Kidney glomerular epithelial cell (primary cell): Measurements from ENCODE around the gene AP5S1.
"Not testable (repeated sequence)": the region's sequence is repeated elsewhere in the genome, so short reads cannot be mapped to it uniquely, and the experiment has no call there.

ENCODE experiments used
- DNase-seq: peaks from one replicate; lab custom pipeline; 2025; lab: John Stamatoyannopoulos, UW

Gene AP5S1

DNA sequence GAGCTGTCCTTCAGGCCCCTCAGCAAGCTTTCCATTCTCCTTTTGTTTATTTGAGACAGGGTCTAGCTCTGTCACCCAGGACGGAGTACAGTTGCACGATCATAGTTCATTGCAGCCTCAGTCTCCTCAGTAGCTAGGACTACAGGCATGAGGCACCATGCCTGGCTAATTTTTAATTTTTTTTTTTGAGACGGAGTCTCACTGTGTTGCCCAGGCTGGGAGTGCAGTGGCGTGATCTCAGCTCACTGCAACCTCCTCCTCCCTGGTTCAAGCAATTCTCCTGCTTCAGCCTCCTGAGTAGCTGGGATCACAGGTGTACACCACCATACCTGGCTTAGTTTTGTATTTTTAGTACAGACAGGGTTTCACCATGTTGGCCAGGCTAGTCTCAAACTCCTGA lies 31.1 kb upstream of the AP5S1 start:
- not testable (repeated sequence) for DNase-seq

DNA sequence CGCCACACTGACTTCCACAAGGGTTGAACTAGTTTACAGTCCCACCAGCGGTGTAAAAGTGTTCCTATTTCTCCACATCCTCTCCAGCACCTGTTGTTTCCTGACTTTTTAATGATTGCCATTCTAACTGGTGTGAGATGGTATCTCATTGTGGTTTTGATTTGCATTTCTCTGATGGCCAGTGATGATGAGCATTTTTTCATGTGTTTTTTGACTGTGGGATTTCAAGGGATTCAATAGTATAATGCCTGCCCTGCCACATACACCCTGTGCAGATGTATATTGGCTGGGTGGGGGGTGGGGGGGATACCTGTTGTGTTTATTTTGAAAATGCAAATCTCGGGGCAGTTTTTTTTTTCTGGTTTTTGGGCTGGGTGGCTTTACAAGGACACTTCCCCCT lies 26.2 kb upstream of the AP5S1 start:
- DNase-seq = not testable (repeated sequence)

DNA sequence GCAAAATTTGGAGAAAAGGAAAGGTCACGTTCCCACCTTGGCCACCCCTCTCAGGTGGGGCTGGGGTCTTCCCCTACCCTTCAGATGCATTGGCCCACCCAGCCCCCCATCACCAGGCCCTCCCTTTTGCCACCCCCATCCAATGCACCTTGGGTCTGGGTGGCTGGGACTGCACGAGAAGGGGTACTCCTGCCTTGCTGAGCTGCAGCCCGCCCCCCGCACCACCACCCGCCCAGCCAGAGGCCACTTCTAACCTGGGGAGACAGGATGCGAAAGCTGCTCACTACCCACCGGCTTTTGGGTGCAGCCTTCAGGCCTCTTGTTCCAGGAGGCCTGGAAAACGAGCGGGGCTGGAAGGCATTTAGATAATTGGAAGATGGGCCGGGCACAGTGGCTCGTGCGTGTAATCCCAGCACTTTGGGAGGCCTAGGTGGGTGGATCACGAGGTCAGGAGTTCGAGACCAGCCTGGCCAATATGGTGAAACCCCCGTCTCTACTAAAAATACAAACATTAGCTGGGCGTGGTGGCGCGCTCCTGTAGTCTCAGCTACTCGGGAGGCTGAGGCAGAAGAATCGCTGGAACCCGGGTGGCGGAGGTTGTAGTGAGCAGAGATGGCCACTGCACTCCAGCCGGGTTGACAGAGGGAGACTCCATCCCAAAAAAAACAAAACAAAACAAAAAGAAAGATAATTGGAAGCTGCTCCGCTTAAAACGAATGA lies 25.5 kb upstream of the AP5S1 start:
- DNase-seq = no peak

DNA sequence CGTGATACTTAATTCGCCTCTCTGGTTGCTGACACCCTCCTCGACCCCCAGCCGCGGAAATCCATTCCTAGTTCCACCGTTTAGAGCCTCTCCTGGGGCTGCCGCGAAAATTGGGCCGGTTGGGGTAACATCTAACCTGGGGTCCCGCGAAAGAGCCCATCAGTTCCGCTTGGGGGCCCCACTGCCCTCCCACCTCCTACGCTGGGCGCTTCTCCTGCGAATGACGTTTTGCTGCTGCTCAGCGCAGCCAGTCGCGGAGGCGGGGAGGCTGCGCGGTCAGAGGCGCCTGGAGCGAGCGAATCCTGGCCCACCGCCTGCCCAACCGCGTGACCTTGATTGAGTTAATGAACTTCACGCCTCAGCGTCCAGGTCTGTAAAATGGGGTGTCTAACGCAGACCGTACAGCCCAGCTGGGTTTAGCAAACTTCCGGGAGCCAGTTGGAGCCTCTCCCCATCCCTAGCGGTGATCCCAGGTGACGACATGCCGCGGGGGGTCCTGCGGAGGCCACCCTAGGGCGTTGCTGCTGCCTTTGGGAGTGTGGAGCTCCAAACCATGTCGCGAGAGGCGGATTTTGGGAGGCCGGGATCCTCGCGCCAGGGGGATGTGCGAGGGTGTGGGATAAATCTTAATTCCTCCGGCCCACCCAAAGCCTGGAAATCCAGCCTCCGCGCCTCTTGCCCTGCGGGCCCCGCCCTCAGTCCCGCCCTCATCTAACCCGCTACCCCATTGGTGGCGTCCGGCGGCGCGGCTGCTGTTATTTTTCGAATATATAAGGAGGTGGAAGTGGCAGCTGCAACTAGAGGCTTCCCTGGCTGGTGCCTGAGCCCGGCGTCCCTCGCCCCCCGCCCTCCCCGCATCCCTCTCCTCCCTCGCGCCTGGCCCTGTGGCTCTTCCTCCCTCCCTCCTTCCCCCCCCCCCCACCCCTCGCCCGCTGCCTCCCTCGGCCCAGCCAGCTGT lies 24.6 kb upstream of the AP5S1 start, which contains the start of gene CDC25B:
Gene CDC25B, plus strand, starts transcription at position 800 of the 958 bp plus-strand sequence. CDS start 222 bp downstream, outside the sequence.
- peak; percentile 80 for DNase-seq

DNA sequence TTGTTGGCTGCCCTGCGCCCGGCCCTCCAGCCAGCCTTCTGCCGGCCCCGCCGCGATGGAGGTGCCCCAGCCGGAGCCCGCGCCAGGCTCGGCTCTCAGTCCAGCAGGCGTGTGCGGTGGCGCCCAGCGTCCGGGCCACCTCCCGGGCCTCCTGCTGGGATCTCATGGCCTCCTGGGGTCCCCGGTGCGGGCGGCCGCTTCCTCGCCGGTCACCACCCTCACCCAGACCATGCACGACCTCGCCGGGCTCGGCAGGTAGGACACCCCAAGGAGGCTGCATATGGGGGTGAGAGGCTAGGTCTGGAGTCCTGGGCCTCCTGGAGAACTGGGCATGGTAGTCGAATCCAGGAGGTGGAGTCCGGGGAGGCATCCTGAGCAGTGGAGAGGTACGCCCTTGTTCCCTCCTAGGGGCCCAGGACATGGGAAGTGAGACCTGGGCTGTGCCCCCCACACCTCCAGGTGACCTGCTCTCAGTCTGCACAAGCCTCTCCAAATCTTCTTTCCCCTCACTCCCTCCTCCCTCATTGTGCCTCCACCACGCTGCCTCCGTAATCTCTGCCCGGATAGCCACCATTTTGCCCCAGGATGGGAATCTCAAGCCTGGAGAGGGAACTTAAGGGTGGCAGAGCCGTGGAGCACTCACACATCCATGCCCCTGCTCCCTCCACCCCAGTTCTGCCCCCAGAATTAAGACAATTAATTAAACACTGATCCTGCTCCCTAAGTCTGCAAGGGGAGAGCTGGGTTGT lies 23.7 kb upstream of the AP5S1 start:
- DNase-seq = no peak

DNA sequence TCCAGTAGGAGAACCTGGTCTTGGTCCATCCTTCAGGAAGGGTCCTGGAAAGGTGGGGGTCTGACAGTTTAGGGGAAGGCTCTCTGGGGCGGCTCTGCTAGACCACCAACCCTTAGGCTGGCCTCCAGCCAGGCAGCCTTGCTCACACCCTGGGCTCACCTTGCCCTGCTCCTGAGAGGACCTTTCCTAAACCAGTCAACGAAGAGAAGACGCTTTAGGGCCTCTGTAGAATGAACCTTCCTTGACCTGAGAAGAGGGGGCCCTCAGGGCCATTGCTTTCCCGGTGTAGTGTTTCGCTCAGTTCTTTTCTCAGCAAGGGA lies 23.2 kb upstream of the AP5S1 start:
- no peak for DNase-seq

DNA sequence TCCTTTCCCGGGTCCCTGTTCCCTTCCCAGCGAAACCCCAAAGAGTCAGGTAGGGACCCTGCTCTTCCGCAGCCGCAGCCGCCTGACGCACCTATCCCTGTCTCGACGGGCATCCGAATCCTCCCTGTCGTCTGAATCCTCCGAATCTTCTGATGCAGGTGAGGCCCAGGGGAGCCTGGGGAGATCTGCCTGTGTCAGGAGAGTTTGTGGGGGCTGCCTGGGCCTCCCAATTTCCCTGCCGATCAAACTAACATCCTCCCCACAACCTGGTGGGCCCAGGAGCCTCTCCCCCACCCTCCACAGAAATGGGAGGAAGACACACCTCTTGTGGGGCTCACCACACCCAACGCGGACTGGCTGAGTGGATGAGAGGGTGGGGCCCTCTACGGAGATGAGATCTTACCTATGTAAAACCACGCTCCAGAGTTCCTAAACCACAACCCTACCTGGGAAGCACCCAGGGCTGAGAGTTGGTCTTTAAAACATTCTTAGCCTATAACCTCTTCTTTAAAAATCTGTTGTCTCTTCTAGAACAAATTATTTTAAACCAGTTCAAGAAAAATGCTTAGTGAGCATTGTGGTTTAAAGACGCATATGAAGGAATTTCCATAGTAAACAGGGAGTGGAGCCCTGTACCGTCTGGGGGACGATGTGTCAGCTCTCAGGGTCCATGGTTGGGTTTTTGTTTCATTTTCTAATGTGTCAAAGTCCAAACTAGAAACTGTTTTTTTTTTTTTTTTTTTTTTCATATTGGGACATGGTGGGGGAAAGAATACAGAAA lies 22.6 kb upstream of the AP5S1 start:
- DNase-seq = no peak

DNA sequence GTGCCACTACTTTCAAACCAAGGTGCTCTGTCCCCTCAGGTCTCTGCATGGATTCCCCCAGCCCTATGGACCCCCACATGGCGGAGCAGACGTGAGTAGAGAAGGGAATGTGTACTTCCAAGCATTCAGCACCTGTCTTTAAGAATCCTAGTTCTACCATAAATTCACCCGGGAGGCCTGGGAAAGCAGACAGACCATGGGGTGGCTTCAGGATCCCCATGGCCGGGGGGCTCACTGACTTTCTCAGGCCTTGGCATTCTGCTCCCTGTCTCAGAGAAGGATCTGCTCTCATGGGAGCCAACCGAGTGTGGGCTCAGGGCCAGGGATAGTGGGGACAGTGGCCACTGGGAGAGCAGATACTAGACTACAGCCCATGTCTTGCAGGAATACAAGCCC lies 22.0 kb upstream of the AP5S1 start:
- DNase-seq = no peak

DNA sequence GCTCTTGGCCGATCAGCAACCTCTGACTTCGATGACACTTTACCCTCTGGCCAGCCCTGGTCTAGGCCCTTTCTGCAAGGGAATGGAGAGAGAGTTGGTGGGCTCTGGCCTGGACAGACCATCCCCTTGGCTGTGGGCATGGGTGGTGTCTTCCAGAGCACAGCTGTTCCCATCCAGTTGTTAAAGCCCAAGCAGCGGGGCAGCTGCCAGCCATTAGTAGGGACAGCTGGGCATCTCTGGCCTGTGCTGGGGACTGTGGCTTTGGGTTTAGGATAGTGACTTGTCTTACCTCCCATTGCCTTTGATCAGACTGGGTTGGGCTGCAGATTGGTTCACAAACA lies 21.5 kb upstream of the AP5S1 start:
- no peak for DNase-seq

DNA sequence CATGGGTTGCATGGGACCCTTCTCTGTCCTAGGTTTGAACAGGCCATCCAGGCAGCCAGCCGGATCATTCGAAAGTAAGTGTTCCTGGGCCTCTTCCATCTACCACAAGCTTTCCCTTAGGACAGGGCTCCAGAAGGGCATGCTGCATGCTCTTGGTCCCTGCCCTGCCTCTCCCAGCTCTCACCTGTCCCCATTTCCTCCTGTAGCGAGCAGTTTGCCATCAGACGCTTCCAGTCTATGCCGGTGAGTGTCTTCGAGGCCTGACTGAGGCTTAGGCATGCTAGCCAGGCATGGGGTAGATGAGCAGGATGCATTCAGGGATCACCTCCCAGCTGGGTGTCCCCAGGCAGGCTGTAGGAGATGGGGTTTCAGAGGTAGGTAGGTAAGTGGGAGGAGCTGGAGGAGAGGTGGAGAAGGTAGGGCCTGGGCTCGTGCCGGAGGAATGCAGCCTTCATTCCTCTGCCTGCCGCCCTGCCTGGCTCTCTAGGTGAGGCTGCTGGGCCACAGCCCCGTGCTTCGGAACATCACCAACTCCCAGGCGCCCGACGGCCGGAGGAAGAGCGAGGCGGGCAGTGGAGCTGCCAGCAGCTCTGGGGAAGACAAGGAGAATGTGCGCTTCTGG lies 20.0 kb upstream of the AP5S1 start:
- DNase-seq = no peak

DNA sequence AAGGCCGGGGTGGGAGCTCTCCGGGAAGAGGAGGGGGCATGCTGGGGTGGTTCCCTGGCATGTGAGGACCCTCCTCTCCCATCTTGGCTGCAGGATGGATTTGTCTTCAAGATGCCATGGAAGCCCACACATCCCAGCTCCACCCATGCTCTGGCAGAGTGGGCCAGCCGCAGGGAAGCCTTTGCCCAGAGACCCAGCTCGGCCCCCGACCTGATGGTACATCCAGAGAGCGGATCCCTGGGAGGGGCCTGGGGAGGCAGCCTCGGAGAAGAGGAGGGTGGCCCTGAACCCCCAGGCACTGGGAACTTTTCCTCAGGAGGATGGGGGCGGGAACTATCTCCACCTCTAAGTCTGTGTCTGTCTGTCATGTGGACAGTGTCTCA lies 19.5 kb upstream of the AP5S1 start:
- no peak for DNase-seq

DNA sequence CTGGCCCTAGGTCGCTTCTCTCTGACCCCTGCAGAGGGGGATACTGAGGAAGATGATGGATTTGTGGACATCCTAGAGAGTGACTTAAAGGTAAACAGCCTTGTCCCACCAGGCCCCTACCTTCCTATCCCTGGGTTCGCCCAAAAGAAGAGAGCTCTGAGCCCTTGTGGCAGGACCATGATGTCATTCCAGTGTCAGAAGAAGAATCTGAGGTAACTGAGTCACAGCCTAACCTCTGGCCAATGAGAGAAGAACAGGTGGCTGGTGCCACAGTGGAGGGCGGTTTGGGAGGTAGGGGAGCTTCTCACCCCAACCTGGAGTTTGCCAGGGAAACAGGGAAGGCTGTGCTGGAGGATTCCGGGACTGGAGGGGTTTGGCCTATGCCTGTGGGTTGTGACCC lies 19.0 kb upstream of the AP5S1 start:
- DNase-seq = no peak

DNA sequence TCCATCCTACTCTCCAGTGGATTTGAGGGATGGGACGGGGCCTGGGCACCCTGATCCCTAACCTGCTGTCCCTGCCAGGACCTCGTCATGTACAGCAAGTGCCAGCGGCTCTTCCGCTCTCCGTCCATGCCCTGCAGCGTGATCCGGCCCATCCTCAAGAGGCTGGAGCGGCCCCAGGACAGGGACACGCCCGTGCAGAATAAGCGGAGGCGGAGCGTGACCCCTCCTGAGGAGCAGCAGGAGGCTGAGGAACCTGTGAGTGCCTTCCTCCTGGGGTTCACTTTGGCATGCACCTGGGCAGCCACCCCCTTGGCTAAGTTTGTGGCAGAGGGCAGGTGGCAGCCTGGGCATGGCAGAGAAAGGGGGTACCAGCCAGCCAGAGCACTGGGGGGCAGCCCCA lies 18.5 kb upstream of the AP5S1 start:
- DNase-seq = no peak

DNA sequence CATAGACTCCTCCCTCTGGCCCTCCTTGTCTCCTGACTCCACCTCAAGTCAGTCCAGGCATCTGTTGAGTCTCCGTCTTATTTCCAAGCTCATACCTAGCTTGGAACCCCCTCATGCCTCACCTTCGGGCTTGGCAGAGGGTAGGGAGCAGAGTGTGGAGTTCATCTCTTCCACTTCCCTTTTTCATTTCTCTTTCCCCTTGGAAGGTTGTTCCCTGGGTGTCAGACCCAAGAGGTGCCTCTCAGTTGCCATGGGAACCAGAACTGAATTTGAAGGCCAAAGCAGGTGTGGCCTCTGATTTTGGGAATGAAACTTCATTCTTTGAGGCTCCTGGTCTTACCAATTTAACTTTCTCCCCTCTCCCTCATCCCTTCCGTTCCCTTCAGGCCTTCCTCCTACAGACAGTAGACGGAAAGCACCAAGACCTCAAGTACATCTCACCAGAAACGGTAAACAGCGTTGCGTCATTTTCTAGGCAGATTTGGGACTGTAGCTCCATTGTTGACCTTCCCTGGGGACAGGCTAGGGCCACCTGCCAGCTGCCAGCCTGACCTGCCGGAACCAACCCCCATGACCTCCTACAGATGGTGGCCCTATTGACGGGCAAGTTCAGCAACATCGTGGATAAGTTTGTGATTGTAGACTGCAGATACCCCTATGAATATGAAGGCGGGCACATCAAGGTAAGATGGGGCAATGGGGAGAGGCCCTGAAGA lies 17.7 kb upstream of the AP5S1 start:
- no peak for DNase-seq

DNA sequence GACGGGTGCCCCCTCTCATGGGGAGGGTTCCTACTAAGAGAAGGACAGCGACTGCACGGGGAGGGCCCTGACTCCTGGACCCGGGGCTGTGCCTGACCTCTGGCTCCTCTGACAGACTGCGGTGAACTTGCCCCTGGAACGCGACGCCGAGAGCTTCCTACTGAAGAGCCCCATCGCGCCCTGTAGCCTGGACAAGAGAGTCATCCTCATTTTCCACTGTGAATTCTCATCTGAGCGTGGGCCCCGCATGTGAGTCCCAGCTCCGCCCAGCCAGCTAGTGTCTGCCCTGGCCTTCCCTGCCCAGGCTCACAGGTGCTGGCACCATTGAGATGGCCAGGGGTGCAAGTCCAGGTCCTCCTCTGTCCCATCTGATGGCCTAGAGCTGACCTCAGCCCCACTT lies 17.1 kb upstream of the AP5S1 start:
- no peak for DNase-seq

DNA sequence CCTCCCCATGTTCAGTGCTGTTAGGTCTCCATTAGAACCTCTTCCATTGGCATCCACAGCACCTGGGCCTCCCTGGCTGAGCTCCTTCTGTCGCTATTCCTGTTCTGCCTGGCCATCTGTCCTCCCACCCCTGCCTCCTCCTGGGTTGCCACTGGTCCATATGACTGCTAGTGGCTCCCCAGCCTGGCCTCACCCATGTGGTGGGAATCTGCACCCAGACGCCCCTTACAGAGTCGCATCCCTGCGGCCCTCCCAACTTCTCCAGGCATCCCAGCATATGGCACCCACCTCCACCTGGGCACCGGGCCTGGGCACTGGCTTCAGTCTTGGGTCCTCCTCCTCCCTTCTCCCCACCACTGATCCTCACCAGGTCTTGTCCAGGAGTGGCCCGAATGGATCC lies 16.5 kb upstream of the AP5S1 start:
- DNase-seq = no peak

DNA sequence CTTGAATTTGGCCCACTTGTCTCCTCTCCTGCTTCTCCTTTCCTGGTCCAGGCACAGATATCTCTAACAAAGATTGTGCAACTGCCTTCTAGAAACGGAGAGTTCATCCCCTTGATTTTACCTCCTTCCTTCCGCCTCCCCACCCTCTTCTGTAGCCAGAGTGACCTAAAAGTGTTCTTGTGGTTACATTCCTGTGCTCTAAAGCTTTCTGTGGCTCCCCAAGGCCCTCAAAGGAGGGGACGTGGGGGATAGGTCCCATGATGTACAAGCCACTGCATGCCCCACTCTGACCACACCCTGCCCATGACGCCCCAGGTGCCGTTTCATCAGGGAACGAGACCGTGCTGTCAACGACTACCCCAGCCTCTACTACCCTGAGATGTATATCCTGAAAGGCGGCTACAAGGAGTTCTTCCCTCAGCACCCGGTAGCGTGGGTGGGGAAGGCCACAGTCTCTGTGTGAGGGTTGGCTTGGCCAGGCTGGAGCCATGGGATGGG lies 16.0 kb upstream of the AP5S1 start:
- DNase-seq = no peak

DNA sequence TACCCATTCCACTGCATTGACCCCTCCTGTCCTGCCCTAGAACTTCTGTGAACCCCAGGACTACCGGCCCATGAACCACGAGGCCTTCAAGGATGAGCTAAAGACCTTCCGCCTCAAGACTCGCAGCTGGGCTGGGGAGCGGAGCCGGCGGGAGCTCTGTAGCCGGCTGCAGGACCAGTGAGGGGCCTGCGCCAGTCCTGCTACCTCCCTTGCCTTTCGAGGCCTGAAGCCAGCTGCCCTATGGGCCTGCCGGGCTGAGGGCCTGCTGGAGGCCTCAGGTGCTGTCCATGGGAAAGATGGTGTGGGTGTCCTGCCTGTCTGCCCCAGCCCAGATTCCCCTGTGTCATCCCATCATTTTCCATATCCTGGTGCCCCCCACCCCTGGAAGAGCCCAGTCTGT lies 15.6 kb upstream of the AP5S1 start:
- no peak for DNase-seq

DNA sequence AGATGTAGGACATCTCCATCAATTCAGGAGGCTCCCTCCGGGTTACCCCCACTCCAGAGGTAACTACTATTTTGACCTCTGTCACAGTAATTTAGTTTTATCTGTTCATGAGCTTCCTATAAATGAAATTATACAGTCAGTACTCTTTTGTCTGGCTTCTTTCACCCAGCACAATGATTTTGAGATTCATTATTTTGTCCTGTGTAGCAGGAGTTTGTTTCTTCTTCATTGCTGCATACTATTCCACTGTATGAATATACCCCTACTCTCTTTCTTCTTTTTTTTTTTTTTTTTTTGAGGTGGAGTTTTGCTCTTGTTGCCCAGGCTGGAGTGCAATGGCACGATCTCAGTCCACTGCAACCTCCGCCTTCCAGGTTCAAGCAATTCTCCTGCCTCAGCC lies 11.8 kb upstream of the AP5S1 start:
- DNase-seq = no peak

DNA sequence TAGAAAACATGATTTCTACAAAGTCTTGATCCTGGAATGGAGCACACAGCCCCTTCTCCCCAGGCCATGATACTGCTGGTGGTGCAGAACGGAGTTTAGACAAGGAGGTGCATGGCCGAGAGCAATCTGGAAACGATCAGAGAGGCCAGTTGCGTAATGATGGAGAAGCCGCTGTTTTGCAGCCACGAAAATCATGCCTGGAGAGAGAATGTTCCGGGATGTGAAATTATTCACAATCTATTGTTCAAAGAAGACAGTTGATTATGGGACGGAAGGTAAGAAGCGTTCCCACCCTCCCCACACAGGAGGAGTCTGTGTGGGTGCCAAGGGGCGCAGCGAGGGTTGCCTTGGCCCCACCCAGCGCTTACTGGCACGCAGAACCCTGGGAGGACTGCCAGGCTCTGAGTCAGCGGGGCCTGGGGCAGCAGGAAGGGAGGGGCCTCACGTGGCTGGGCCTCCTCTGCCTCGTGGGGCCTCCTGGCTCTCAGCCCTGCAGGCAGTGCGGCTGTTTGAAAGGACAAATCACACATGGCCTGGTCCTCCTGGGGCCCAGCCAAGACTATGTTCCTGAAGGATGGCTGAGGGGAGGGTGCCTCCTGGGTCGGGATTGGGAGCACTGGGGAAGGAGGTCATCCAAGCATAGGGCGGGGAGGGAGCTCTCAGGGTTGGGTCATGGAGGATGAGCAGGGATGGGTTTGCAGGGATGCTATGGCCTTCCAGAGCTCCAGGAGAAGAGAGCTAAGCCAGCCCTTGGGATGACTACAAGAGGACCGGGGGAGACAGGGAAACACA lies 8.7 kb upstream of the AP5S1 start:
- peak; percentile 97 for DNase-seq
